ENCODE data around the gene EIF4E2.
"Not testable (repeated sequence)": the region's sequence is repeated elsewhere in the genome, so short reads cannot be mapped to it uniquely, and the experiment has no call there.

Gene EIF4E2

GRCh38 chr2:232549655-232550353 lies 685 bp upstream of the EIF4E2 start:
- DNase-seq: no peak
- Mint-ChIP-seq H3K27ac (peak overlapping the region; percentile 100), H3K4me1 (peaks cover 30 to 65% of the 10 kb centered on the region in 2 donors), H3K4me3 (peak overlapping the region; percentile 93 to 100), H3K9me3 (no peaks in the 10 kb centered on the region), H3K36me3 (peaks cover 33 to 62% of the 10 kb centered on the region in 2 donors), H3K27me3 (no peaks in the 10 kb centered on the region)
- ATAC-seq (replicated peaks): peak; percentile 28 to 29

- DNase-seq (no peak), ATAC-seq (replicated peaks) (no peak)
- H3K4me3 Mint-ChIP-seq: peak overlapping the region; percentile 93 to 100
- H3K36me3 Mint-ChIP-seq: peaks cover 29 to 62% of the 10 kb centered on the region in 2 donors
- peaks cover 35 to 64% of the 10 kb centered on the region in 2 donors for H3K4me1 Mint-ChIP-seq
- H3K9me3 Mint-ChIP-seq: no peaks in the 10 kb centered on the region
- no peaks in the 10 kb centered on the region for H3K27me3 Mint-ChIP-seq
- peak overlapping the region; percentile 100 for H3K27ac Mint-ChIP-seq
These were observed 755 bp downstream of the EIF4E2 start for GRCh38 chr2:232551250-232551638.

- Mint-ChIP-seq H3K27me3 (no peaks in the 10 kb centered on the region), H3K4me1 (peaks cover 33 to 60% of the 10 kb centered on the region in 2 donors), H3K27ac (peak overlapping the region; percentile 100), H3K9me3 (no peaks in the 10 kb centered on the region), H3K4me3 (peak overlapping the region; percentile 93 to 100), H3K36me3 (peaks cover 28 to 62% of the 10 kb centered on the region in 2 donors)
- ATAC-seq (replicated peaks) (no peak), DNase-seq (no peak)
These were observed 1.3 kb downstream of the EIF4E2 start for GRCh38 chr2:232551776-232552175.

- DNase-seq: no peak
- Mint-ChIP-seq H3K27ac (no peak overlapping the region), H3K9me3 (no peaks in the 10 kb centered on the region), H3K27me3 (no peaks in the 10 kb centered on the region), H3K4me3 (no peak overlapping the region), H3K36me3 (peaks cover 32 to 66% of the 10 kb centered on the region in 2 donors), H3K4me1 (peaks cover 28 to 30% of the 10 kb centered on the region in 2 donors)
- no peak for ATAC-seq (replicated peaks)
These were observed 5.9 kb downstream of the EIF4E2 start for GRCh38 chr2:232556426-232556825.

- Mint-ChIP-seq H3K9me3 (no peaks in the 10 kb centered on the region), H3K27me3 (no peaks in the 10 kb centered on the region), H3K4me1 (peaks cover 10 to 16% of the 10 kb centered on the region in 2 donors), H3K4me3 (peak overlapping the region in 1 of 2 donors; percentile 41), H3K27ac (peak overlapping the region; percentile 62), H3K36me3 (peaks cover 52 to 67% of the 10 kb centered on the region in 2 donors)
- ATAC-seq (replicated peaks) (peak; percentile 95 to 96), DNase-seq (no peak)
These were observed 12.1 kb downstream of the EIF4E2 start for GRCh38 chr2:232562515-232563151.

GRCh38 chr2:232563580-232563979 lies 13.1 kb downstream of the EIF4E2 start:
- DNase-seq (no peak), ATAC-seq (replicated peaks) (no peak)
- H3K27me3 Mint-ChIP-seq: no peaks in the 10 kb centered on the region
- H3K27ac Mint-ChIP-seq: no peak overlapping the region
- peaks cover 10 to 16% of the 10 kb centered on the region in 2 donors for H3K4me1 Mint-ChIP-seq
- H3K36me3 Mint-ChIP-seq: peaks cover 57 to 71% of the 10 kb centered on the region in 2 donors
- no peaks in the 10 kb centered on the region for H3K9me3 Mint-ChIP-seq
- H3K4me3 Mint-ChIP-seq: no peak overlapping the region

- Mint-ChIP-seq H3K27me3 (no peaks in the 10 kb centered on the region), H3K4me1 (peaks cover 3 to 7% of the 10 kb centered on the region in 2 donors), H3K4me3 (no peak overlapping the region), H3K9me3 (no peaks in the 10 kb centered on the region), H3K27ac (no peak overlapping the region), H3K36me3 (peaks cover 58 to 69% of the 10 kb centered on the region in 2 donors)
- ATAC-seq (replicated peaks) (no peak), DNase-seq (no peak)
These were observed 17.2 kb downstream of the EIF4E2 start for GRCh38 chr2:232567721-232568120.

GRCh38 chr2:232568161-232568560 lies 17.7 kb downstream of the EIF4E2 start:
- Mint-ChIP-seq H3K27me3 (no peaks in the 10 kb centered on the region), H3K4me3 (no peak overlapping the region), H3K9me3 (no peaks in the 10 kb centered on the region), H3K36me3 (peaks cover 54 to 65% of the 10 kb centered on the region in 2 donors), H3K4me1 (peaks cover 0 to 3% of the 10 kb centered on the region in 2 donors), H3K27ac (no peak overlapping the region)
- DNase-seq (no peak), ATAC-seq (replicated peaks) (no peak)

GRCh38 chr2:232569541-232569940 lies 19.1 kb downstream of the EIF4E2 start:
- ATAC-seq (replicated peaks) (no peak), DNase-seq (no peak)
- Mint-ChIP-seq H3K27me3 (no peaks in the 10 kb centered on the region), H3K4me3 (no peak overlapping the region), H3K9me3 (no peaks in the 10 kb centered on the region), H3K27ac (no peak overlapping the region), H3K36me3 (peaks cover 64 to 72% of the 10 kb centered on the region in 2 donors), H3K4me1 (no peaks in the 10 kb centered on the region)

GRCh38 chr2:232570481-232570880 lies 20.0 kb downstream of the EIF4E2 start:
- H3K36me3 Mint-ChIP-seq: peaks cover 62 to 75% of the 10 kb centered on the region in 2 donors
- ATAC-seq (replicated peaks); DNase-seq; H3K9me3 Mint-ChIP-seq; H3K27me3 Mint-ChIP-seq; H3K27ac Mint-ChIP-seq; H3K4me1 Mint-ChIP-seq; H3K4me3 Mint-ChIP-seq: not testable (repeated sequence)

- Mint-ChIP-seq H3K36me3 (peaks cover 59 to 72% of the 10 kb centered on the region in 2 donors), H3K27ac (no peak overlapping the region), H3K4me3 (no peak overlapping the region), H3K27me3 (no peaks in the 10 kb centered on the region), H3K4me1 (peaks cover 0 to 1% of the 10 kb centered on the region in 2 donors), H3K9me3 (no peaks in the 10 kb centered on the region)
- no peak for ATAC-seq (replicated peaks)
- no peak for DNase-seq
These were observed 20.6 kb downstream of the EIF4E2 start for GRCh38 chr2:232571026-232571474.

- Mint-ChIP-seq H3K27me3 (no peaks in the 10 kb centered on the region), H3K4me1 (peaks cover 0 to 1% of the 10 kb centered on the region in 2 donors), H3K27ac (no peak overlapping the region), H3K4me3 (no peak overlapping the region), H3K9me3 (no peaks in the 10 kb centered on the region), H3K36me3 (peaks cover 51 to 71% of the 10 kb centered on the region in 2 donors)
- no peak for DNase-seq
- no peak for ATAC-seq (replicated peaks)
These were observed 22.6 kb downstream of the EIF4E2 start for GRCh38 chr2:232573042-232573441.

- peaks cover 0 to 1% of the 10 kb centered on the region in 2 donors for H3K4me1 Mint-ChIP-seq
- H3K27ac Mint-ChIP-seq: no peak overlapping the region
- no peaks in the 10 kb centered on the region for H3K9me3 Mint-ChIP-seq
- no peaks in the 10 kb centered on the region for H3K27me3 Mint-ChIP-seq
- H3K36me3 Mint-ChIP-seq: peaks cover 48 to 69% of the 10 kb centered on the region in 2 donors
- no peak for DNase-seq
- no peak overlapping the region for H3K4me3 Mint-ChIP-seq
- ATAC-seq (replicated peaks): no peak
These were observed 23.4 kb downstream of the EIF4E2 start for GRCh38 chr2:232573771-232574435.

- Mint-ChIP-seq H3K36me3 (peaks cover 44 to 62% of the 10 kb centered on the region in 2 donors), H3K27me3 (no peaks in the 10 kb centered on the region), H3K4me3 (no peak overlapping the region), H3K9me3 (no peaks in the 10 kb centered on the region), H3K4me1 (peaks cover 0 to 1% of the 10 kb centered on the region in 2 donors), H3K27ac (no peak overlapping the region)
- ATAC-seq (replicated peaks): no peak
- DNase-seq: no peak
These were observed 24.4 kb downstream of the EIF4E2 start for GRCh38 chr2:232574674-232575403.
